SK-N-MC (cell line): ENCODE data around the gene SEH1L.

Experiments used
- EZH2 ChIP-seq: fragments of 200-600 bp; sonication (generic); IDR thresholded peaks from one replicate; pipeline ENCODE4 v1.6.1; 2017; ENCODE audit warnings: antibody characterized with exemption
- POLR2AphosphoS5 ChIP-seq: IDR thresholded peaks from 2 replicates; pipeline ENCODE4 v1.6.1; 2012; ENCODE audit warnings: mild to moderate bottlenecking, low read depth, low read length, borderline replicate concordance

- TF ChIP-seq EZH2 (no peak), POLR2AphosphoS5 (no peak)
Observed at GRCh38 chr18:12943215-12943614, 4.6 kb upstream of the SEH1L start.
